Activated CD4-positive, alpha-beta T cell treated with anti-CD3 and anti-CD28 coated beads for 36 hours (primary cell): ENCODE data around the gene MBNL2. TPM values are rescaled to one million over a fixed set of nuclear protein-coding genes. Genes with fewer than 3 reads are reported as not detected.

Experiments
- ATAC-seq: fragments of 200-7000 bp; cut with Tn5 transposase; one replicate; pipeline ENCODE4 v1.10.0; 2021; ENCODE audit warnings: mild to moderate bottlenecking, moderate library complexity
- CTCF ChIA-PET: fragments of 350-600 bp; sonication (Branson Sonifier 250); formaldehyde crosslinking; loops from one replicate; lab custom pipeline; 2021; ENCODE audit warnings: antibody characterized with exemption; lab: Charles Lee
- POLR2A ChIA-PET: fragments of 350-600 bp; sonication (Branson Sonifier 250); formaldehyde crosslinking; loops from one replicate; lab custom pipeline; 2021; ENCODE audit warnings: antibody characterized with exemption, inconsistent platforms; lab: Charles Lee
- DNase-seq: peaks from one replicate; pipeline ENCODE4 v3.0.0-alpha.2; 2020
- H3K27ac Mint-ChIP-seq: one replicate; pipeline ENCODE4 v1.8.0; 2021; ENCODE audit warnings: mixed read lengths
- H3K27me3 Mint-ChIP-seq: one replicate; pipeline ENCODE4 v1.8.0; 2021; ENCODE audit warnings: mixed read lengths
- H3K36me3 Mint-ChIP-seq: one replicate; pipeline ENCODE4 v1.8.0; 2021; ENCODE audit warnings: low read depth, mixed read lengths
- H3K4me1 Mint-ChIP-seq: one replicate; pipeline ENCODE4 v1.8.0; 2021; ENCODE audit warnings: mixed read lengths
- H3K4me3 Mint-ChIP-seq: one replicate; pipeline ENCODE4 v1.8.0; 2021; ENCODE audit warnings: mild to moderate bottlenecking, moderate library complexity, mixed read lengths
- H3K9me3 Mint-ChIP-seq: one replicate; pipeline ENCODE4 v1.8.0; 2021; ENCODE audit warnings: low read depth, mixed read lengths
- intact Hi-C, 2 experiments: fragments of 100-400 bp; cut with DNase I in 1 of 2; cut with micrococcal nuclease in 1 of 2; formaldehyde crosslinking; loops; one replicate each; pipeline versions ENCODE4 v1.14.2 to v1.15.1; 2022 to 2024; cut with DNase I, micrococcal nuclease
- total RNA-seq, 2 experiments: library from RNA; stranded (reverse); gene quantifications; one replicate each; pipeline ENCODE4 v1.2.3, GENCODE V29; 2021

Gene MBNL2
- total RNA-seq, 2 experiments from 2014 or later, result 16.7 to 24.5 TPM

- intact Hi-C loops, result no loop called here
- DNase-seq (peak; percentile 48), ATAC-seq (peak; percentile 49)
- Mint-ChIP-seq H3K27ac (peak overlapping the region; percentile 39), H3K36me3 (peaks cover 17% of the 10 kb centered on the region), H3K27me3 (no peaks in the 10 kb centered on the region), H3K4me3 (no peak overlapping the region), H3K9me3 (peaks cover 3% of the 10 kb centered on the region), H3K4me1 (peaks cover 64% of the 10 kb centered on the region)
- ChIA-PET CTCF (interaction anchor here (0.6 to 0.9 kb wide), 2 partner anchors 29 to 40 kb away, joined by 4 read pairs; no protein-coding TSS in a partner anchor), POLR2A (interaction anchor here (0.6 kb wide), 1 partner anchor 34 kb away, joined by 9 read pairs; no protein-coding TSS in a partner anchor)
Measured at GRCh38 chr13:97261254-97262005, 39.3 kb downstream of the MBNL2 start.

GRCh38 chr13:97262058-97262457, 39.9 kb downstream of the MBNL2 start:
- Mint-ChIP-seq H3K27ac (peak overlapping the region; percentile 24), H3K36me3 (peaks cover 16% of the 10 kb centered on the region), H3K4me1 (peaks cover 59% of the 10 kb centered on the region), H3K9me3 (peaks cover 2% of the 10 kb centered on the region), H3K27me3 (no peaks in the 10 kb centered on the region), H3K4me3 (no peak overlapping the region)
- intact Hi-C loops, result no loop called here
- DNase-seq (peak; percentile 45), ATAC-seq (peak; percentile 24)
- ChIA-PET POLR2A (no interaction called here), CTCF (interaction anchor here (0.6 to 0.9 kb wide), 3 partner anchors 28 to 91 kb away, joined by 3 to 4 read pairs (median 4); no protein-coding TSS in a partner anchor)

DNA sequence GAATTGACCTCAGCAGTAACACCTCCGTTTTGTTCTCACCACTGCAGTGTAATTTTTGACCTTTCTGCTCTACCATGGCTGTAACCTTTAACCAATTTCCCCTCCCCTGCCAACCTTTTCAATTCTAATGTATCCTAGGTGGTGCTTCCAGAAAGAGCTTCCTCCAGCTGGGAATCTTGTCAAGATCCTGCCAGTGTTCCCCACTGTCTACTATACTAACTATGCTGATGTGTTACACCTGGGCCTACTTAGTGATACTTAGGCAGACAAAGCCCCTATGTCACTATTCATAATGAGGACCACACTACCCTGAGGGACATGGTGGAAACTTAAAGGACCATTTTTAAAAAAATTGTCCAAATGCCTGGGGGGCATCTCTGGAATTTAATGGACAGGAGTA, 41.0 kb downstream of the MBNL2 start:
- peaks cover 10% of the 10 kb centered on the region for H3K36me3 Mint-ChIP-seq
- ChIA-PET POLR2A (no interaction called here), CTCF (no interaction called here)
- peaks cover 48% of the 10 kb centered on the region for H3K4me1 Mint-ChIP-seq
- H3K27me3 Mint-ChIP-seq, result no peaks in the 10 kb centered on the region
- no peak for ATAC-seq
- H3K4me3 Mint-ChIP-seq, result no peak overlapping the region
- no peaks in the 10 kb centered on the region for H3K9me3 Mint-ChIP-seq
- no peak overlapping the region for H3K27ac Mint-ChIP-seq
- intact Hi-C loops, result no loop called here
- DNase-seq, result no peak

- ATAC-seq (no peak), DNase-seq (no peak)
- intact Hi-C loops, result no loop called here
- Mint-ChIP-seq H3K9me3 (no peaks in the 10 kb centered on the region), H3K36me3 (peaks cover 5% of the 10 kb centered on the region), H3K4me3 (no peak overlapping the region), H3K4me1 (peaks cover 35% of the 10 kb centered on the region), H3K27ac (peak overlapping the region; percentile 52), H3K27me3 (no peaks in the 10 kb centered on the region)
- POLR2A ChIA-PET, result no interaction called here
- CTCF ChIA-PET, result no interaction called here
Measured at GRCh38 chr13:97264663-97265062, 42.5 kb downstream of the MBNL2 start.

DNA sequence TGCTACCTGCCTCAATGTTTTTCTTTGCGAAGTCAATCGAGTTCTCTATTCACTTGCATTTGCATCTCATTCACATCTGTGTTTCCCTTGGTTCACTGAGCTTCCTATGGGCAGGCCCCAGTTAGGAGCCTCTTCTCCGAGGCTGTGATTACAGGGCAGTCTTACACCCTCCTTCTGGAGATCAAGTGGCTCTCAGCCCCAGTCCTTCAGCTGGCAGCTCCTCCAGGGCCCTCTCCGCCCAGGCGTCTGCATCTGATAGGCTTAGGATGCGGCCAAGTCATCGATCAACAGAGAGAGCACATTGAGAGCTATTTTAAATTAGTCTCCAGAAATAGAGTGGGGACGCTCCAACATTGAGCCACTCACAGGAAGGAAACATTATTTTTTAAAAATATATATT, 44.2 kb downstream of the MBNL2 start:
- POLR2A ChIA-PET, result no interaction called here

GRCh38 chr13:97266772-97267417, 44.8 kb downstream of the MBNL2 start:
- ATAC-seq, result no peak
- H3K36me3 Mint-ChIP-seq, result peaks cover 1% of the 10 kb centered on the region
- intact Hi-C loops, result no loop called here
- ChIA-PET POLR2A (no interaction called here), CTCF (interaction anchor here (1.1 kb wide), 2 partner anchors 25 to 47 kb away, joined by 3 to 5 read pairs; no protein-coding TSS in a partner anchor)
- no peaks in the 10 kb centered on the region for H3K27me3 Mint-ChIP-seq
- H3K4me1 Mint-ChIP-seq, result peaks cover 22% of the 10 kb centered on the region
- no peak overlapping the region for H3K4me3 Mint-ChIP-seq
- H3K27ac Mint-ChIP-seq, result no peak overlapping the region
- no peak for DNase-seq
- H3K9me3 Mint-ChIP-seq, result no peaks in the 10 kb centered on the region

More for the DNA sequence above, 44.2 kb downstream of the MBNL2 start:
- peaks cover 22% of the 10 kb centered on the region for H3K4me1 Mint-ChIP-seq
- no peak overlapping the region for H3K4me3 Mint-ChIP-seq
- CTCF ChIA-PET, result no interaction called here
- no peaks in the 10 kb centered on the region for H3K9me3 Mint-ChIP-seq
- ATAC-seq, result no peak
- no peak for DNase-seq
- H3K27ac Mint-ChIP-seq, result no peak overlapping the region
- H3K27me3 Mint-ChIP-seq, result no peaks in the 10 kb centered on the region
- intact Hi-C loops, result no loop called here
- H3K36me3 Mint-ChIP-seq, result peaks cover 1% of the 10 kb centered on the region

DNA sequence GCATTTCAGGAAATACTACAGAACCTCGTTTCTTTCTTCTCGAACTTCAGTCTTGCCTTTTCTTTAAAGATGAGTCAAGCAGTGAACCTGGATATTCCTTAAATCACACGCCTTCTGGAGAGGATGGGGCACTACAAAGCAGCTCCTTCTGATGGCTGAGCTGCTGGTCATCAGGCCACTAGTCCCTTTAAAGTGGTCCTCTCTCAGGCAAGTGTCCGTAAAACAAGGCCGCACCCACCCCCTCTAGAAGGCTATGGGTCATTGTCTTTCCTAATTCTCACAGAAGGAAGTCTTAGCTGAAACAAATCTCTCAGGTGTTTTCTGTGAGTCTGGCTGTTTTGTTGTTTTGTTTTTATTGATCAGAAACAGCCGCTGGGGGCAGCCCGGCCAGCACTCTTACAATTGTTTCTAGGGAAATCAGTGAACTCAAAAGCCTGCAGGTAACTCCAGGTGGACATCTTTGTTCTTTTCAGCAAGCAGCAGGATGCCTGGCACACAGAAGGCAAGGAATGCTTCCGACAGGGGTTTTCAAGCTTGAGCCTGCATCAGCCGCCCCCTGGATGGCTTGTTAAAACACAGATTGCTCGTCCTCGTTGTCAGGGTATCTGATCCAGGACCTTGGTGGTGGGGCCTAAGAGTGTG, 45.4 kb downstream of the MBNL2 start:
- ChIA-PET CTCF (interaction anchor here (0.6 to 1.1 kb wide), 4 partner anchors 24 to 1434 kb away, joined by 3 to 5 read pairs (median 3); no protein-coding TSS in a partner anchor), POLR2A (no interaction called here)
- peaks cover 1% of the 10 kb centered on the region for H3K36me3 Mint-ChIP-seq
- no peaks in the 10 kb centered on the region for H3K9me3 Mint-ChIP-seq
- intact Hi-C loops, result no loop called here
- H3K27me3 Mint-ChIP-seq, result no peaks in the 10 kb centered on the region
- DNase-seq (no peak), ATAC-seq (no peak)
- H3K27ac Mint-ChIP-seq, result no peak overlapping the region
- peaks cover 20% of the 10 kb centered on the region for H3K4me1 Mint-ChIP-seq
- H3K4me3 Mint-ChIP-seq, result no peak overlapping the region

GRCh38 chr13:97268772-97269171, 46.6 kb downstream of the MBNL2 start:
- intact Hi-C loops, result no loop called here
- CTCF ChIA-PET, result no interaction called here
- Mint-ChIP-seq H3K9me3 (no peaks in the 10 kb centered on the region), H3K4me3 (no peak overlapping the region), H3K36me3 (peaks cover 1% of the 10 kb centered on the region), H3K27ac (no peak overlapping the region), H3K4me1 (peaks cover 17% of the 10 kb centered on the region), H3K27me3 (no peaks in the 10 kb centered on the region)
- POLR2A ChIA-PET, result no interaction called here
- DNase-seq (no peak), ATAC-seq (no peak)

GRCh38 chr13:97269603-97270002, 47.5 kb downstream of the MBNL2 start:
- Mint-ChIP-seq H3K4me1 (peaks cover 17% of the 10 kb centered on the region), H3K27me3 (no peaks in the 10 kb centered on the region), H3K4me3 (no peak overlapping the region), H3K27ac (no peak overlapping the region), H3K36me3 (peaks cover 1% of the 10 kb centered on the region), H3K9me3 (no peaks in the 10 kb centered on the region)
- CTCF ChIA-PET, result interaction anchor here (0.6 kb wide), 1 partner anchor 127 kb away, joined by 3 read pairs; no protein-coding TSS in a partner anchor
- intact Hi-C loops, result no loop called here
- DNase-seq (no peak), ATAC-seq (no peak)
- POLR2A ChIA-PET, result no interaction called here

DNA sequence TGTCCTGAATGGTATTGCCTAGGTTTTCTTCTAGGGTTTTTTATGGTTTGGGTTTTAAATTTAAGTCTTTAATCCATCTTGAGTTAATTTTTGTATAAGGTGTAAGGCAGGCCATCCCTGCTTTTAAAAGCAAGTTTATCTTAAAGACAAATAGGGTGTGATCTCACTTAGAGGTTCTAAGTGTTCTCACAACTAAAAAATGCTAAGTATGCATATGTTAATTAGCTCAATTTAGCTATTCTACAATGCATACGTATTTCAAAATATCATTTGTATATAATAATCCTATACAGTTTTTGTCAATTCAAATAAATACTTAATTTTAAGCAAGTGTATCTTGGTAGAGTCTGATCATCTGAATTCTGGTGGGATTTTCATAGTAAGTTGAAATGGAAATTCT, 50.4 kb downstream of the MBNL2 start:
- Mint-ChIP-seq H3K9me3 (no peaks in the 10 kb centered on the region), H3K4me1 (peaks cover 34% of the 10 kb centered on the region), H3K27ac (no peak overlapping the region), H3K27me3 (no peaks in the 10 kb centered on the region), H3K4me3 (no peak overlapping the region), H3K36me3 (peaks cover 26% of the 10 kb centered on the region)
- DNase-seq (no peak), ATAC-seq (no peak)
- ChIA-PET POLR2A (no interaction called here), CTCF (no interaction called here)
- intact Hi-C loops, result no loop called here

- DNase-seq, result no peak
- ChIA-PET POLR2A (no interaction called here), CTCF (interaction anchor here (1.0 kb wide), 1 partner anchor 131 kb away, joined by 3 read pairs; no protein-coding TSS in a partner anchor)
- H3K27ac Mint-ChIP-seq, result no peak overlapping the region
- ATAC-seq, result no peak
- peaks cover 26% of the 10 kb centered on the region for H3K36me3 Mint-ChIP-seq
- peaks cover 34% of the 10 kb centered on the region for H3K4me1 Mint-ChIP-seq
- intact Hi-C loops, result no loop called here
- no peaks in the 10 kb centered on the region for H3K9me3 Mint-ChIP-seq
- H3K27me3 Mint-ChIP-seq, result no peaks in the 10 kb centered on the region
- H3K4me3 Mint-ChIP-seq, result no peak overlapping the region
Measured at GRCh38 chr13:97273341-97273831, 51.3 kb downstream of the MBNL2 start.
